OCI-LY1 (cell line): Measurements from ENCODE around the gene RFNG.

Source experiments
- H2AFZ ChIP-seq: fragments of 200-600 bp; sonication (generic), shearing (Covaris generic); 2 replicates; pipeline ENCODE4 v1.6.0; 2014; ENCODE audit warnings: antibody characterized with exemption, mild to moderate bottlenecking, low read length
- H3F3A ChIP-seq: fragments of 200-600 bp; sonication (generic), shearing (Covaris generic); 2 replicates; pipeline ENCODE4 v1.6.0; 2014; ENCODE audit warnings: mild to moderate bottlenecking, antibody characterized with exemption, low read length, moderate library complexity; ENCODE audit not compliant: insufficient read depth
- H3K27ac ChIP-seq: fragments of 200-600 bp; sonication (generic); 2 replicates; pipeline ENCODE4 v1.5.1; 2014; ENCODE audit warnings: low read length, mixed run types, mild to moderate bottlenecking, low read depth; ENCODE audit not compliant: poor library complexity, severe bottlenecking
- H3K27me3 ChIP-seq: fragments of 200-600 bp; sonication (generic); 2 replicates; pipeline ENCODE4 v1.6.0; 2014; ENCODE audit warnings: antibody characterized with exemption, mild to moderate bottlenecking, low read length, moderate library complexity; ENCODE audit not compliant: insufficient read depth
- H3K36me3 ChIP-seq: fragments of 200-600 bp; sonication (generic); 2 replicates; pipeline ENCODE4 v1.6.1; 2014; ENCODE audit warnings: mild to moderate bottlenecking, antibody characterized with exemption, low read length, moderate library complexity, mixed read lengths; ENCODE audit not compliant: insufficient read depth
- H3K4me1 ChIP-seq: fragments of 200-600 bp; sonication (generic); 2 replicates; pipeline ENCODE4 v1.5.1; 2014; ENCODE audit warnings: mild to moderate bottlenecking, low read length, moderate library complexity; ENCODE audit not compliant: insufficient read depth, severe bottlenecking
- H3K4me2 ChIP-seq: fragments of 200-600 bp; sonication (generic), shearing (Covaris generic); 2 replicates; pipeline ENCODE4 v1.6.1; 2014; ENCODE audit warnings: low read length
- H3K4me3 ChIP-seq: fragments of 200-600 bp; sonication (generic); 2 replicates; pipeline ENCODE4 v1.5.1; 2014; ENCODE audit warnings: low read length, low read depth, mild to moderate bottlenecking, mixed read lengths; ENCODE audit not compliant: poor library complexity, severe bottlenecking
- H3K79me2 ChIP-seq: fragments of 200-600 bp; shearing (Covaris generic); 2 replicates; pipeline ENCODE4 v1.6.1; 2016; ENCODE audit warnings: mixed run types, low read length, mixed read lengths; ENCODE audit not compliant: insufficient read depth
- H3K9ac ChIP-seq: fragments of 200-600 bp; sonication (generic), shearing (Covaris generic); 2 replicates; pipeline ENCODE4 v1.6.1; 2014; ENCODE audit warnings: mild to moderate bottlenecking, low read length, mixed read lengths
- H3K9me2 ChIP-seq: fragments of 200-600 bp; sonication (generic), shearing (Covaris generic); 2 replicates; pipeline ENCODE4 v1.6.1; 2014; ENCODE audit warnings: low read depth, mild to moderate bottlenecking, low read length, mixed read lengths
- H3K9me3 ChIP-seq: fragments of 200-600 bp; shearing (Covaris generic); 2 replicates; pipeline ENCODE4 v1.6.1; 2014; ENCODE audit warnings: low read length, mixed read lengths
- H4K20me1 ChIP-seq: fragments of 200-600 bp; sonication (generic), shearing (Covaris generic); 2 replicates; pipeline ENCODE4 v1.6.0; 2016; ENCODE audit warnings: mild to moderate bottlenecking, low read length; ENCODE audit not compliant: insufficient read depth
- CTCF ChIP-seq: fragments of 200-600 bp; sonication (generic), shearing (Covaris generic); IDR thresholded peaks from 2 replicates; pipeline ENCODE4 v1.5.1; 2017; ENCODE audit warnings: mild to moderate bottlenecking, antibody characterized with exemption, low read length, moderate library complexity, mixed read lengths
- EZH2 ChIP-seq: fragments of 200-600 bp; sonication (generic), shearing (Covaris generic); IDR thresholded peaks from 2 replicates; pipeline ENCODE4 v1.8.0; 2017; ENCODE audit warnings: borderline replicate concordance, mixed run types, mild to moderate bottlenecking, antibody characterized with exemption, low read length, moderate library complexity, mixed read lengths

The RFNG gene

GRCh38 chr17:82015311-82015971 is 36.2 kb downstream of the RFNG start:
- H3K4me3 ChIP-seq, result no peak overlapping the region
- H3K27me3 ChIP-seq, result peaks cover 3% of the 10 kb centered on the region; the same call in 1 of the 2 replicates
- H3K9ac ChIP-seq, result no peak overlapping the region
- no peaks in the 10 kb centered on the region for H4K20me1 ChIP-seq
- no peak overlapping the region for H2AFZ ChIP-seq
- TF ChIP-seq CTCF (no peak), EZH2 (no peak)
- H3F3A ChIP-seq, result no peaks in the 10 kb centered on the region
- H3K4me2 ChIP-seq, result no peak overlapping the region
- H3K9me3 ChIP-seq, result no peaks in the 10 kb centered on the region
- H3K79me2 ChIP-seq, result no peaks in the 10 kb centered on the region
- no peaks in the 10 kb centered on the region for H3K9me2 ChIP-seq
- H3K27ac ChIP-seq, result no peak overlapping the region
- H3K4me1 ChIP-seq, result no peaks in the 10 kb centered on the region
- peaks cover 12% of the 10 kb centered on the region for H3K36me3 ChIP-seq

GRCh38 chr17:82014971-82015310 is 36.7 kb downstream of the RFNG start:
- TF ChIP-seq EZH2 (no peak), CTCF (no peak)
- Histone ChIP-seq H3K4me3 (no peak overlapping the region), H3K79me2 (no peaks in the 10 kb centered on the region), H3K9me3 (no peaks in the 10 kb centered on the region), H2AFZ (no peak overlapping the region), H3K9me2 (no peaks in the 10 kb centered on the region), H3K4me2 (no peak overlapping the region), H4K20me1 (no peaks in the 10 kb centered on the region), H3K9ac (no peak overlapping the region), H3K27me3 (peaks cover 3% of the 10 kb centered on the region; the same call in 1 of the 2 replicates), H3K27ac (no peak overlapping the region), H3K4me1 (no peaks in the 10 kb centered on the region), H3F3A (no peaks in the 10 kb centered on the region), H3K36me3 (peaks cover 12% of the 10 kb centered on the region)

- Histone ChIP-seq H3K9me2 (no peaks in the 10 kb centered on the region), H3K27me3 (peaks cover 3% of the 10 kb centered on the region; the same call in 1 of the 2 replicates), H3K4me3 (no peak overlapping the region), H3K27ac (no peak overlapping the region), H3K4me2 (no peak overlapping the region), H3K79me2 (no peaks in the 10 kb centered on the region), H3K9me3 (no peaks in the 10 kb centered on the region), H4K20me1 (no peaks in the 10 kb centered on the region), H2AFZ (no peak overlapping the region), H3K9ac (no peak overlapping the region), H3K36me3 (peaks cover 12% of the 10 kb centered on the region), H3K4me1 (no peaks in the 10 kb centered on the region), H3F3A (no peaks in the 10 kb centered on the region)
- TF ChIP-seq EZH2, result no peak
- TF ChIP-seq CTCF, result peak; percentile 17; the same call in 1 of the 2 replicates
Observed at GRCh38 chr17:82014432-82014831, 37.2 kb downstream of the RFNG start.
